CD4-positive, alpha-beta T cell treated with Interleukin-6 for 4 hours (primary cell): ENCODE measurements around the gene MORC1.
"Not testable (repeated sequence)": the region's sequence is repeated elsewhere in the genome, so short reads cannot be mapped to it uniquely, and the experiment has no call there.

ENCODE experiments used
- DNase-seq: peaks from one replicate; pipeline ENCODE4 v3.0.0-alpha.2; 2020; ENCODE audit warnings: mixed read lengths

Gene MORC1

GRCh38 chr3:109117939-109118338 is at the start of gene MORC1:
Gene MORC1, minus strand, starts transcription at chr3:109118134. Its CDS starts 75 bp downstream, at chr3:109118059.
- DNase-seq, result no peak

GRCh38 chr3:109165905-109166304 is 48.0 kb upstream of the MORC1 start:
- no peak for DNase-seq

GRCh38 chr3:109161487-109162123 is 43.7 kb upstream of the MORC1 start:
- no peak for DNase-seq

GRCh38 chr3:109155828-109156227 is 37.9 kb upstream of the MORC1 start:
- DNase-seq, result no peak

GRCh38 chr3:109154979-109155378 is 37.0 kb upstream of the MORC1 start:
- DNase-seq, result no peak

- DNase-seq, result no peak
Observed at GRCh38 chr3:109152320-109152719, 34.4 kb upstream of the MORC1 start.

- no peak for DNase-seq
Observed at GRCh38 chr3:109149078-109149477, 31.1 kb upstream of the MORC1 start.

- no peak for DNase-seq
Observed at GRCh38 chr3:109143646-109144045, 25.7 kb upstream of the MORC1 start.

- no peak for DNase-seq
Observed at GRCh38 chr3:109140318-109140717, 22.4 kb upstream of the MORC1 start.

- no peak for DNase-seq
Observed at GRCh38 chr3:109137761-109138160, 19.8 kb upstream of the MORC1 start.

GRCh38 chr3:109136523-109136922 is 18.6 kb upstream of the MORC1 start, which contains the start of gene C3orf85:
Gene C3orf85, plus strand, starts transcription at chr3:109136719. Its CDS starts 129 bp downstream, at chr3:109136848.
- no peak for DNase-seq

- not testable (repeated sequence) for DNase-seq
Observed at GRCh38 chr3:109133474-109133816, 15.5 kb upstream of the MORC1 start.

- no peak for DNase-seq
Observed at GRCh38 chr3:109132801-109133473, 15.0 kb upstream of the MORC1 start.

GRCh38 chr3:109131276-109131675 is 13.3 kb upstream of the MORC1 start:
- DNase-seq, result no peak

GRCh38 chr3:109127553-109127952 is 9.6 kb upstream of the MORC1 start:
- no peak for DNase-seq

GRCh38 chr3:109125902-109126301 is 8.0 kb upstream of the MORC1 start:
- no peak for DNase-seq

GRCh38 chr3:109122690-109123089 is 4.8 kb upstream of the MORC1 start:
- no peak for DNase-seq

GRCh38 chr3:109118584-109118983 is 650 bp upstream of the MORC1 start:
- DNase-seq, result no peak

GRCh38 chr3:109116031-109116430 is 1.9 kb downstream of the MORC1 start:
- DNase-seq, result no peak

- DNase-seq, result no peak
Observed at GRCh38 chr3:109115451-109115850, 2.5 kb downstream of the MORC1 start.

- DNase-seq, result no peak
Observed at GRCh38 chr3:109114746-109115145, 3.2 kb downstream of the MORC1 start.

- DNase-seq, result no peak
Observed at GRCh38 chr3:109112946-109113760, 4.8 kb downstream of the MORC1 start.

- no peak for DNase-seq
Observed at GRCh38 chr3:109109574-109109973, 8.4 kb downstream of the MORC1 start.
